Measurements from ENCODE around the gene SGCG.
"Not testable (repeated sequence)": the region's sequence is repeated elsewhere in the genome, so short reads cannot be mapped to it uniquely, and the experiment has no call there.

SGCG gene

GRCh38 chr13:23231241-23231640 is 50.5 kb downstream of the SGCG start:
- no peak for DNase-seq

- no peak for DNase-seq
These were observed 55.2 kb downstream of the SGCG start for GRCh38 chr13:23235994-23236393.

GRCh38 chr13:23243066-23243465 is 62.3 kb downstream of the SGCG start:
- no peak for DNase-seq

GRCh38 chr13:23248410-23248809 is 67.6 kb downstream of the SGCG start:
- DNase-seq = not testable (repeated sequence)

- DNase-seq = no peak
These were observed 73.7 kb downstream of the SGCG start for GRCh38 chr13:23254506-23254905.

GRCh38 chr13:23267571-23267970 is 86.8 kb downstream of the SGCG start:
- no peak for DNase-seq

GRCh38 chr13:23268441-23268840 is 87.7 kb downstream of the SGCG start:
- DNase-seq = no peak

- DNase-seq = no peak
These were observed 90.6 kb downstream of the SGCG start for GRCh38 chr13:23271331-23271730.

GRCh38 chr13:23273498-23273897 is 92.7 kb downstream of the SGCG start:
- DNase-seq = no peak

GRCh38 chr13:23279321-23279720 is 98.5 kb downstream of the SGCG start:
- DNase-seq = no peak

- DNase-seq = no peak
These were observed 107.8 kb downstream of the SGCG start for GRCh38 chr13:23288564-23288963.

- DNase-seq = no peak
These were observed 108.2 kb downstream of the SGCG start for GRCh38 chr13:23288995-23289394.

GRCh38 chr13:23289917-23290357 is 109.2 kb downstream of the SGCG start:
- no peak for DNase-seq

GRCh38 chr13:23292586-23292985 is 111.8 kb downstream of the SGCG start:
- DNase-seq = no peak

- not testable (repeated sequence) for DNase-seq
These were observed 134.1 kb downstream of the SGCG start for GRCh38 chr13:23314837-23315236.

GRCh38 chr13:23319883-23320224 is 139.1 kb downstream of the SGCG start:
- no peak for DNase-seq

GRCh38 chr13:23320926-23321534 is 140.3 kb downstream of the SGCG start:
- DNase-seq = no peak

- no peak for DNase-seq
These were observed 140.9 kb downstream of the SGCG start for GRCh38 chr13:23321535-23322241.

GRCh38 chr13:23322353-23323336 is 141.9 kb downstream of the SGCG start:
- DNase-seq = no peak

GRCh38 chr13:23323946-23324709 is 143.3 kb downstream of the SGCG start:
- DNase-seq = no peak

- no peak for DNase-seq
These were observed 144.4 kb downstream of the SGCG start for GRCh38 chr13:23325191-23325590.

- no peak for DNase-seq
These were observed 149.6 kb downstream of the SGCG start for GRCh38 chr13:23330356-23330755.

GRCh38 chr13:23339225-23339624 is 158.4 kb downstream of the SGCG start:
- no peak for DNase-seq

Data from activated CD8-positive, alpha-beta memory T cell treated with anti-CD3 and anti-CD28 coated beads, Interleukin-2, amount 50 U/mL, for 48 hours (primary cell).